Measurements from ENCODE around the gene BMP6. TPM values are rescaled to one million over a fixed set of nuclear protein-coding genes. Genes with fewer than 3 reads are reported as not detected.

BMP6 gene
- total and polyA plus RNA-seq, 10 of the 15 experiments (the other 5 are each of a cell fraction or from before 2014, with no cell fraction given) = 0.02 to 0.15 (median 0.05) TPM; not detected in 5

GRCh38 chr6:7916959-7917358 is 191.1 kb downstream of the BMP6 start (continued):
- TF ChIP-seq IRF4 (IDR thresholded peaks at IDR 0.05; ENCODE audit: low read depth, low read length) (peak; percentile 58; the same call in 1 of the 2 replicates), GABPA (IDR thresholded peaks at IDR 0.05; ENCODE audit: low read depth) (0 out of 2 replicates have a peak, but pooled peaks have one; percentile 39), YBX1 (IDR thresholded peaks at IDR 0.05) (no peak), ASH2L (IDR thresholded peaks at IDR 0.05; ENCODE audit: borderline replicate concordance, low read depth) (no peak), MEF2A (IDR thresholded peaks at IDR 0.05; ENCODE audit: insufficient read depth, low read depth, low read length) (peak; percentile 97)

DNA sequence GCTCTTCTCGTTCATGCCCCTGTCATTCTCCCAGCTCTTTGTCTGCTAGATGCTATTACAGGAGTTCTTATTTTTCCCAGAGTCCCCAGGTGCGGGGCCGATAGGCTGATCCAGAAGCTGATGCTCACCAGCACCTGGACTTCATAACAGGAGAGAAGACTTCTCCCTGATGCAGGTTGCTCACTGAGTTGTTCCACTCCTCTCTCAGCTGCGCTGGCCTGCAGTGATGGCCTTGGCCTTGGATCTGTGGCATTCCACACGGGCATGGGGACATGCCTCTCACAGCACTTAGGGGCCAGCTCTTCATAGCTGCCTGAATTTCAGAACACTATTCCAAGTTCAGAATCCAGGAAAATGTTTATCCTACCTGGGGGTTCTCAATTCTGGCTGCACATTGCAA is 191.8 kb downstream of the BMP6 start:
- FAIRE-seq (no peak), DNase-seq (ENCODE audit: low read depth, low spot score) (no peak), ATAC-seq (no peak)
- RAD21 ChIA-PET (ENCODE audit: unreplicated experiment) = interaction anchor here (0.8 to 1.0 kb wide), 3 partner anchors 10 to 22 kb away, joined by 3 read pairs; no protein-coding TSS in a partner anchor
- TF ChIP-seq TBL1XR1 (IDR thresholded peaks at IDR 0.05; ENCODE audit: low read depth, low read length) = no peak
- TF ChIP-seq CHD4 (IDR thresholded peaks at IDR 0.05) = no peak
- no peak for TF ChIP-seq EZH2 (IDR thresholded peaks at IDR 0.05; ENCODE audit: borderline replicate concordance, control insufficient read depth, low read depth, low read length)
- no peak for TF ChIP-seq SMAD5 (IDR thresholded peaks at IDR 0.05; ENCODE audit: low read depth)
- TF ChIP-seq MEF2B (IDR thresholded peaks at IDR 0.05; ENCODE audit: partially characterized antibody, poor library complexity, severe bottlenecking) = no peak
- no peak for TF ChIP-seq CEBPZ (IDR thresholded peaks at IDR 0.05; ENCODE audit: low read depth, low read length)
- TF ChIP-seq SREBF2 (IDR thresholded peaks at IDR 0.05; ENCODE audit: low read length) = no peak
- TF ChIP-seq YBX1 (IDR thresholded peaks at IDR 0.05) = no peak
- TF ChIP-seq BCL11A (IDR thresholded peaks at IDR 0.05; ENCODE audit: low read depth, low read length) = no peak
- no peak for TF ChIP-seq LARP7 (IDR thresholded peaks at IDR 0.05)
- no peak for TF ChIP-seq BCL3 (IDR thresholded peaks at IDR 0.05; ENCODE audit: borderline replicate concordance, insufficient read depth, low read depth, low read length, poor library complexity, severe bottlenecking)
- intact Hi-C loops (cut with micrococcal nuclease; ENCODE audit: unreplicated experiment) = loop anchor here (1.0 kb wide), 1 partner anchor 46 kb away; no protein-coding TSS in a partner anchor
- H3K79me2 ChIP-seq (ENCODE audit: control insufficient read depth, insufficient read depth, low read length) = no peaks in the 10 kb centered on the region
- POLR2A ChIA-PET = no interaction called here
- no peaks in the 10 kb centered on the region for H3K36me3 ChIP-seq (ENCODE audit: control insufficient read depth in 2 of 2, insufficient read depth in 2 of 2, low read length in 1 of 2)
- SMC1A ChIA-PET (ENCODE audit: uncharacterized antibody, unreplicated experiment) = interaction anchor here (1.1 to 1.7 kb wide), 5 partner anchors 9 to 47 kb away, joined by 3 to 5 read pairs (median 4); no protein-coding TSS in a partner anchor
- no peaks in the 10 kb centered on the region for H4K20me1 ChIP-seq (ENCODE audit: control insufficient read depth, insufficient read depth)
- H3K9me3 ChIP-seq (replicated peaks; ENCODE audit: control insufficient read depth, insufficient read depth, low read length) = no peaks in the 10 kb centered on the region; the same call in 2 of the 3 replicates
- no TSS peak for BruUV-seq (replicated peaks)
- H3K4me2 ChIP-seq (ENCODE audit: control insufficient read depth, insufficient read depth) = peak overlapping the region; percentile 54; the same call in 1 of the 2 replicates
- in situ Hi-C loops (cut with MboI) = loop anchor here (5.0 kb wide), 1 partner anchor 45 kb away; no protein-coding TSS in a partner anchor
- H3K27ac ChIP-seq (ENCODE audit: control insufficient read depth, insufficient read depth) = peak overlapping the region; percentile 70
- 68% methylated on average over 5 of the region's 5 CpGs for WGBS (ENCODE audit: insufficient coverage, insufficient replicate concordance, low lambda C conversion rate, missing lambda C conversion rate)
- H3K9ac ChIP-seq (ENCODE audit: control insufficient read depth, insufficient read depth, low read length) = peak overlapping the region; percentile 51
- no peak overlapping the region for H2AFZ ChIP-seq (ENCODE audit: control insufficient read depth, low read depth, low read length)
- H3K4me1 ChIP-seq (ENCODE audit: control insufficient read depth, insufficient read depth, low read length) = peaks cover 51% of the 10 kb centered on the region
- peaks cover 0 to 1% of the 10 kb centered on the region in 2 experiments; a peak in 1 of 4 replicates for H3K27me3 ChIP-seq (replicated peaks in 1 of 2; ENCODE audit: control insufficient read depth in 2 of 2, insufficient read depth in 2 of 2, low read length in 1 of 2)
- CTCF ChIA-PET = interaction anchor here (1.2 kb wide), 1 partner anchor 16 kb away, joined by 3 read pairs; no protein-coding TSS in a partner anchor
- no peak overlapping the region for H3K4me3 ChIP-seq
